SJCRH30 (cell line): ENCODE measurements around the gene SLC20A1. TPM values are rescaled to one million over a fixed set of nuclear protein-coding genes. Genes with fewer than 3 reads are reported as not detected.
"Not testable (repeated sequence)": the region's sequence is repeated elsewhere in the genome, so short reads cannot be mapped to it uniquely, and the experiment has no call there.

Experiments used
- DNase-seq, 2 experiments: peaks; one replicate each; pipeline ENCODE4 v3.0.0-alpha.2; 2015 to 2020
- H3K27ac ChIP-seq: fragments of 250-450 bp; sonication (Bioruptor Pico); 2 replicates; pipeline ENCODE4 v1.5.1; 2020; ENCODE audit warnings: mild to moderate bottlenecking, moderate library complexity
- H3K27me3 ChIP-seq: fragments of 250-450 bp; sonication (Bioruptor Pico); 2 replicates; pipeline ENCODE4 v1.5.1; 2020; ENCODE audit warnings: mild to moderate bottlenecking, moderate library complexity
- H3K36me3 ChIP-seq: fragments of 250-450 bp; sonication (Bioruptor Pico); 2 replicates; pipeline ENCODE4 v1.5.1; 2020; ENCODE audit warnings: mild to moderate bottlenecking, moderate library complexity
- H3K4me1 ChIP-seq: fragments of 250-450 bp; sonication (Bioruptor Pico); 2 replicates; pipeline ENCODE4 v1.5.1; 2020; ENCODE audit warnings: mild to moderate bottlenecking, moderate library complexity
- H3K4me3 ChIP-seq: fragments of 250-450 bp; sonication (Bioruptor Pico); 2 replicates; pipeline ENCODE4 v1.5.1; 2020; ENCODE audit warnings: mild to moderate bottlenecking, moderate library complexity
- H3K9me3 ChIP-seq: fragments of 250-450 bp; sonication (Bioruptor Pico); replicated peaks from 2 replicates; pipeline ENCODE4 v1.5.1; 2020; ENCODE audit warnings: mild to moderate bottlenecking, moderate library complexity
- total RNA-seq: library from RNA; depleted of rRNA; stranded (reverse); fragments of >200 nt; shearing (Covaris generic); gene quantifications from 2 replicates; pipeline ENCODE4 v1.2.3, GENCODE V29; 2014

SLC20A1 gene
- total RNA-seq, 1 experiment from 2014 or later: 83.7 TPM

GRCh38 chr2:112615798-112616197 is 29.9 kb upstream of the SLC20A1 start:
- H3K36me3 ChIP-seq, DNase-seq, H3K27me3 ChIP-seq, H3K9me3 ChIP-seq, H3K4me1 ChIP-seq, H3K27ac ChIP-seq, H3K4me3 ChIP-seq: not testable (repeated sequence)

- H3K9me3 ChIP-seq: no peaks in the 10 kb centered on the region
These were observed 27.4 kb upstream of the SLC20A1 start for GRCh38 chr2:112618383-112618782.

GRCh38 chr2:112621790-112622527 is 23.8 kb upstream of the SLC20A1 start:
- DNase-seq: no peak
- no peak overlapping the region for H3K27ac ChIP-seq

More at GRCh38 chr2:112618383-112618782, 27.4 kb upstream of the SLC20A1 start:
- H3K36me3 ChIP-seq: no peaks in the 10 kb centered on the region
- DNase-seq: no peak
- no peaks in the 10 kb centered on the region for H3K4me1 ChIP-seq
- no peak overlapping the region for H3K4me3 ChIP-seq
- no peak overlapping the region for H3K27ac ChIP-seq
- H3K27me3 ChIP-seq: no peaks in the 10 kb centered on the region

GRCh38 chr2:112622528-112622849 is 23.2 kb upstream of the SLC20A1 start:
- no peak for DNase-seq
- Histone ChIP-seq H3K4me3 (no peak overlapping the region), H3K9me3 (no peaks in the 10 kb centered on the region), H3K27me3 (no peaks in the 10 kb centered on the region), H3K4me1 (no peaks in the 10 kb centered on the region), H3K27ac (no peak overlapping the region), H3K36me3 (no peaks in the 10 kb centered on the region)

More at GRCh38 chr2:112621790-112622527, 23.8 kb upstream of the SLC20A1 start:
- H3K4me3 ChIP-seq: no peak overlapping the region
- H3K36me3 ChIP-seq: no peaks in the 10 kb centered on the region
- H3K27me3 ChIP-seq: no peaks in the 10 kb centered on the region
- no peaks in the 10 kb centered on the region for H3K9me3 ChIP-seq
- no peaks in the 10 kb centered on the region for H3K4me1 ChIP-seq

GRCh38 chr2:112623913-112624777 is 21.6 kb upstream of the SLC20A1 start:
- Histone ChIP-seq H3K9me3 (no peaks in the 10 kb centered on the region), H3K27ac (no peak overlapping the region), H3K4me3 (no peak overlapping the region), H3K36me3 (no peaks in the 10 kb centered on the region), H3K27me3 (no peaks in the 10 kb centered on the region), H3K4me1 (no peaks in the 10 kb centered on the region)
- no peak for DNase-seq

- no peak overlapping the region for H3K4me3 ChIP-seq
- H3K4me1 ChIP-seq: peaks cover 4% of the 10 kb centered on the region; the same call in 1 of the 2 replicates
- DNase-seq: no peak
- H3K9me3 ChIP-seq: no peaks in the 10 kb centered on the region
- H3K27me3 ChIP-seq: no peaks in the 10 kb centered on the region
- no peak overlapping the region for H3K27ac ChIP-seq
- H3K36me3 ChIP-seq: no peaks in the 10 kb centered on the region
These were observed 20.1 kb upstream of the SLC20A1 start for GRCh38 chr2:112625474-112626114.

GRCh38 chr2:112626604-112627059 is 19.1 kb upstream of the SLC20A1 start:
- no peaks in the 10 kb centered on the region for H3K27me3 ChIP-seq
- H3K4me1 ChIP-seq: peaks cover 12% of the 10 kb centered on the region
- H3K4me3 ChIP-seq: no peak overlapping the region
- peak; percentile 56 to 71 for DNase-seq
- H3K9me3 ChIP-seq: no peaks in the 10 kb centered on the region
- H3K36me3 ChIP-seq: no peaks in the 10 kb centered on the region
- H3K27ac ChIP-seq: no peak overlapping the region

GRCh38 chr2:112627060-112628040 is 18.4 kb upstream of the SLC20A1 start:
- H3K4me3 ChIP-seq: no peak overlapping the region
- no peaks in the 10 kb centered on the region for H3K27me3 ChIP-seq
- no peak overlapping the region for H3K27ac ChIP-seq
- no peaks in the 10 kb centered on the region for H3K36me3 ChIP-seq
- DNase-seq: no peak
- no peaks in the 10 kb centered on the region for H3K9me3 ChIP-seq
- H3K4me1 ChIP-seq: peaks cover 16% of the 10 kb centered on the region

- DNase-seq: no peak
- H3K27ac ChIP-seq: no peak overlapping the region
- no peak overlapping the region for H3K4me3 ChIP-seq
- H3K9me3 ChIP-seq: no peaks in the 10 kb centered on the region
- H3K36me3 ChIP-seq: no peaks in the 10 kb centered on the region
- H3K4me1 ChIP-seq: peaks cover 16% of the 10 kb centered on the region
- no peaks in the 10 kb centered on the region for H3K27me3 ChIP-seq
These were observed 16.5 kb upstream of the SLC20A1 start for GRCh38 chr2:112629224-112629623.

GRCh38 chr2:112629823-112630222 is 15.9 kb upstream of the SLC20A1 start:
- Histone ChIP-seq H3K27ac (no peak overlapping the region), H3K36me3 (no peaks in the 10 kb centered on the region), H3K4me1 (peaks cover 16% of the 10 kb centered on the region), H3K4me3 (no peak overlapping the region), H3K27me3 (no peaks in the 10 kb centered on the region), H3K9me3 (no peaks in the 10 kb centered on the region)
- DNase-seq: no peak

- Histone ChIP-seq H3K4me1 (peaks cover 16% of the 10 kb centered on the region), H3K4me3 (no peak overlapping the region), H3K27me3 (0 out of 2 replicates have a peak, but pooled peaks cover 2% of the 10 kb centered on the region), H3K9me3 (no peaks in the 10 kb centered on the region), H3K27ac (no peak overlapping the region), H3K36me3 (no peaks in the 10 kb centered on the region)
- no peak for DNase-seq
These were observed 15.5 kb upstream of the SLC20A1 start for GRCh38 chr2:112630268-112630667.

GRCh38 chr2:112633708-112634107 is 12.0 kb upstream of the SLC20A1 start:
- Histone ChIP-seq H3K4me3 (no peak overlapping the region), H3K27me3 (0 out of 2 replicates have a peak, but pooled peaks cover 5% of the 10 kb centered on the region), H3K36me3 (no peaks in the 10 kb centered on the region), H3K27ac (no peak overlapping the region), H3K9me3 (no peaks in the 10 kb centered on the region), H3K4me1 (peaks cover 16% of the 10 kb centered on the region)
- DNase-seq: no peak

- no peaks in the 10 kb centered on the region for H3K9me3 ChIP-seq
- 0 out of 2 replicates have a peak, but pooled peaks cover 5% of the 10 kb centered on the region for H3K27me3 ChIP-seq
- no peaks in the 10 kb centered on the region for H3K36me3 ChIP-seq
- H3K4me1 ChIP-seq: peaks cover 16% of the 10 kb centered on the region
- no peak for DNase-seq
- no peak overlapping the region for H3K4me3 ChIP-seq
- no peak overlapping the region for H3K27ac ChIP-seq
These were observed 11.4 kb upstream of the SLC20A1 start for GRCh38 chr2:112634153-112634873.
